Activated CD4-positive, alpha-beta memory T cell treated with anti-CD3 and anti-CD28 coated beads for 36 hours (primary cell): ENCODE results near the gene TCF7L1. TPM values are rescaled to one million over a fixed set of nuclear protein-coding genes. Genes with fewer than 3 reads are reported as not detected.
"Not testable (repeated sequence)": the region's sequence is repeated elsewhere in the genome, so short reads cannot be mapped to it uniquely, and the experiment has no call there.

ENCODE experiments used
- CTCF ChIA-PET: fragments of 350-600 bp; sonication (Branson Sonifier 250); formaldehyde crosslinking; loops from one replicate; lab custom pipeline; 2021; ENCODE audit warnings: antibody characterized with exemption, inconsistent platforms; lab: Charles Lee
- POLR2A ChIA-PET: fragments of 350-600 bp; sonication (Branson Sonifier 250); formaldehyde crosslinking; loops from one replicate; lab custom pipeline; 2021; ENCODE audit warnings: antibody characterized with exemption; lab: Charles Lee
- DNase-seq: peaks from one replicate; pipeline ENCODE4 v3.0.0-alpha.2; 2020
- H3K27ac Mint-ChIP-seq: one replicate; pipeline ENCODE4 v1.8.0; 2021; ENCODE audit warnings: mixed read lengths
- H3K27me3 Mint-ChIP-seq: one replicate; pipeline ENCODE4 v1.8.0; 2021; ENCODE audit warnings: mixed read lengths
- H3K36me3 Mint-ChIP-seq: one replicate; pipeline ENCODE4 v1.8.0; 2021; ENCODE audit warnings: mixed read lengths
- H3K4me1 Mint-ChIP-seq: one replicate; pipeline ENCODE4 v1.8.0; 2021; ENCODE audit warnings: low read depth, mixed read lengths
- H3K4me3 Mint-ChIP-seq: one replicate; pipeline ENCODE4 v1.8.0; 2021; ENCODE audit warnings: mild to moderate bottlenecking, mixed read lengths
- H3K9me3 Mint-ChIP-seq: one replicate; pipeline ENCODE4 v1.8.0; 2021; ENCODE audit warnings: mixed read lengths
- intact Hi-C: fragments of 100-400 bp; cut with micrococcal nuclease; formaldehyde crosslinking; loops from one replicate; pipeline ENCODE4 v1.15.1; 2023
- total RNA-seq, 2 experiments: library from RNA; stranded (reverse); gene quantifications; one replicate each; pipeline ENCODE4 v1.2.3, GENCODE V29; 2021

TCF7L1 gene
- total RNA-seq, 2 experiments from 2014 or later = 0.07 TPM; not detected in 1

GRCh38 chr2:85155082-85155481 is 21.9 kb downstream of the TCF7L1 start:
- H3K4me3 Mint-ChIP-seq, POLR2A ChIA-PET, H3K36me3 Mint-ChIP-seq, CTCF ChIA-PET, H3K27me3 Mint-ChIP-seq, H3K9me3 Mint-ChIP-seq, intact Hi-C loops, H3K4me1 Mint-ChIP-seq, H3K27ac Mint-ChIP-seq, DNase-seq: not testable (repeated sequence)

DNA sequence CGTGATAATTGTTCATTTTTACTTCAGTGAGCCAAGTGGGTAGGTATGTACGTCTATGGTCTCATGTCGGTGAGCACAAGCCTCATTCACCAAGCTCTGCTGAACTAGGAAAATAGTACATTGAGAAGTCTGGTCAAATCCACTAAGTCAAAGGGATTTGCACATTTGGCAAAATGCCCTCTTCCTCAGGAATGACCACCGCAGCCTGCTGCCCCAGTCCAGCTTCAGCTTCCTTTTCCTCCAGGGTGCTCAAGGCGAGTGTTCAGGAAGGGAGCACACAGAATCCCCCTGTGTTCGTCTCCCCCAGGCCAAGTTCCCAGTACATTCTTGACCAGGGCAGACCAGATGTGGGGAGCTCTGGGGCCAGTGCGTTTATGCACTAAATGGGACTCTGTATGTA is 23.0 kb downstream of the TCF7L1 start:
- H3K27ac Mint-ChIP-seq = no peak overlapping the region
- POLR2A ChIA-PET = no interaction called here
- no peak for DNase-seq
- no peaks in the 10 kb centered on the region for H3K36me3 Mint-ChIP-seq
- intact Hi-C loops = no loop called here
- H3K4me3 Mint-ChIP-seq = no peak overlapping the region
- H3K27me3 Mint-ChIP-seq = no peaks in the 10 kb centered on the region
- no peaks in the 10 kb centered on the region for H3K9me3 Mint-ChIP-seq
- no peaks in the 10 kb centered on the region for H3K4me1 Mint-ChIP-seq
- CTCF ChIA-PET = no interaction called here

- DNase-seq = no peak
- Mint-ChIP-seq H3K27ac (no peak overlapping the region), H3K36me3 (no peaks in the 10 kb centered on the region), H3K4me1 (no peaks in the 10 kb centered on the region), H3K27me3 (no peaks in the 10 kb centered on the region), H3K4me3 (no peak overlapping the region), H3K9me3 (no peaks in the 10 kb centered on the region)
- ChIA-PET CTCF (no interaction called here), POLR2A (no interaction called here)
- intact Hi-C loops = no loop called here
These were observed 23.4 kb downstream of the TCF7L1 start for GRCh38 chr2:85156619-85157018.

- no peaks in the 10 kb centered on the region for H3K27me3 Mint-ChIP-seq
- H3K36me3 Mint-ChIP-seq = no peaks in the 10 kb centered on the region
- CTCF ChIA-PET = interaction anchor here (1.2 kb wide), 1 partner anchor 91 kb away, joined by 3 read pairs; no protein-coding TSS in a partner anchor
- no peak for DNase-seq
- POLR2A ChIA-PET = no interaction called here
- intact Hi-C loops = no loop called here
- no peaks in the 10 kb centered on the region for H3K9me3 Mint-ChIP-seq
- no peak overlapping the region for H3K4me3 Mint-ChIP-seq
- no peaks in the 10 kb centered on the region for H3K4me1 Mint-ChIP-seq
- H3K27ac Mint-ChIP-seq = no peak overlapping the region
These were observed 24.2 kb downstream of the TCF7L1 start for GRCh38 chr2:85157345-85157744.

GRCh38 chr2:85158559-85159273 is 25.5 kb downstream of the TCF7L1 start:
- Mint-ChIP-seq H3K4me3 (no peak overlapping the region), H3K4me1 (no peaks in the 10 kb centered on the region), H3K27me3 (no peaks in the 10 kb centered on the region), H3K9me3 (no peaks in the 10 kb centered on the region), H3K36me3 (no peaks in the 10 kb centered on the region), H3K27ac (no peak overlapping the region)
- CTCF ChIA-PET = interaction anchor here (0.6 to 1.2 kb wide), 2 partner anchors 92 to 658 kb away, joined by 3 read pairs; no protein-coding TSS in a partner anchor
- POLR2A ChIA-PET = no interaction called here
- DNase-seq = no peak
- intact Hi-C loops = no loop called here

DNA sequence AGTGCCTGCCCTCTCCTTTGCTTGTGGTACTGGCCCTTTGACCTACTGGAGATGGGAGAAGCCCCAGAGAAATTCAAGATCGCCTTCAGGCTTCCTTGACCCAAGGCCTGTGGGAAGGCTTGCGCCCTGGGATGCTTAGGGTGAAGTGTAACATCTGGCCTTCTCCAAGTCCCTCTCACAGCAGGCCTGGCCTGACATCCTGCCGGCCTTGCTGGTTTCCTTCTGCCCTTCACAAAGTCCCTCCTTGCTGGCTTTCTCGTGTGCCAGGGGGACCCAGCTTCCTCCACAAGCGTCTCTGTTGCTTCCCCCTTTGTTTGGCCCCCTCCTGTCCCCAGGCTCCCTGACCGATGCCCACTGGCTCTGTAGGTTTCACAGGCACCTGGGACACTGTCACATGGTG is 26.4 kb downstream of the TCF7L1 start:
- no peaks in the 10 kb centered on the region for H3K36me3 Mint-ChIP-seq
- CTCF ChIA-PET = no interaction called here
- no peaks in the 10 kb centered on the region for H3K9me3 Mint-ChIP-seq
- H3K4me3 Mint-ChIP-seq = no peak overlapping the region
- no peaks in the 10 kb centered on the region for H3K27me3 Mint-ChIP-seq
- intact Hi-C loops = no loop called here
- no peak for DNase-seq
- POLR2A ChIA-PET = no interaction called here
- no peak overlapping the region for H3K27ac Mint-ChIP-seq
- no peaks in the 10 kb centered on the region for H3K4me1 Mint-ChIP-seq

GRCh38 chr2:85160966-85161960 is 28.1 kb downstream of the TCF7L1 start:
- no peaks in the 10 kb centered on the region for H3K27me3 Mint-ChIP-seq
- no peak for DNase-seq
- CTCF ChIA-PET = no interaction called here
- H3K4me3 Mint-ChIP-seq = no peak overlapping the region
- POLR2A ChIA-PET = no interaction called here
- no peaks in the 10 kb centered on the region for H3K9me3 Mint-ChIP-seq
- H3K27ac Mint-ChIP-seq = no peak overlapping the region
- intact Hi-C loops = no loop called here
- no peaks in the 10 kb centered on the region for H3K36me3 Mint-ChIP-seq
- no peaks in the 10 kb centered on the region for H3K4me1 Mint-ChIP-seq

GRCh38 chr2:85162746-85163301 is 29.6 kb downstream of the TCF7L1 start:
- Mint-ChIP-seq H3K9me3 (no peaks in the 10 kb centered on the region), H3K4me1 (no peaks in the 10 kb centered on the region), H3K27ac (no peak overlapping the region), H3K27me3 (peaks cover under 1% of the 10 kb centered on the region), H3K36me3 (no peaks in the 10 kb centered on the region), H3K4me3 (no peak overlapping the region)
- DNase-seq = no peak
- ChIA-PET POLR2A (no interaction called here), CTCF (no interaction called here)
- intact Hi-C loops = no loop called here

GRCh38 chr2:85163675-85164074 is 30.5 kb downstream of the TCF7L1 start:
- no peak overlapping the region for H3K4me3 Mint-ChIP-seq
- no peak overlapping the region for H3K27ac Mint-ChIP-seq
- H3K4me1 Mint-ChIP-seq = no peaks in the 10 kb centered on the region
- no peaks in the 10 kb centered on the region for H3K9me3 Mint-ChIP-seq
- POLR2A ChIA-PET = no interaction called here
- intact Hi-C loops = no loop called here
- CTCF ChIA-PET = no interaction called here
- DNase-seq = no peak
- peaks cover 3% of the 10 kb centered on the region for H3K27me3 Mint-ChIP-seq
- H3K36me3 Mint-ChIP-seq = no peaks in the 10 kb centered on the region

GRCh38 chr2:85164145-85164569 is 31.0 kb downstream of the TCF7L1 start:
- ChIA-PET POLR2A (no interaction called here), CTCF (no interaction called here)
- H3K4me3 Mint-ChIP-seq = no peak overlapping the region
- intact Hi-C loops = no loop called here
- H3K27me3 Mint-ChIP-seq = peaks cover 3% of the 10 kb centered on the region
- no peak for DNase-seq
- no peak overlapping the region for H3K27ac Mint-ChIP-seq
- no peaks in the 10 kb centered on the region for H3K4me1 Mint-ChIP-seq
- H3K36me3 Mint-ChIP-seq = no peaks in the 10 kb centered on the region
- H3K9me3 Mint-ChIP-seq = no peaks in the 10 kb centered on the region

DNA sequence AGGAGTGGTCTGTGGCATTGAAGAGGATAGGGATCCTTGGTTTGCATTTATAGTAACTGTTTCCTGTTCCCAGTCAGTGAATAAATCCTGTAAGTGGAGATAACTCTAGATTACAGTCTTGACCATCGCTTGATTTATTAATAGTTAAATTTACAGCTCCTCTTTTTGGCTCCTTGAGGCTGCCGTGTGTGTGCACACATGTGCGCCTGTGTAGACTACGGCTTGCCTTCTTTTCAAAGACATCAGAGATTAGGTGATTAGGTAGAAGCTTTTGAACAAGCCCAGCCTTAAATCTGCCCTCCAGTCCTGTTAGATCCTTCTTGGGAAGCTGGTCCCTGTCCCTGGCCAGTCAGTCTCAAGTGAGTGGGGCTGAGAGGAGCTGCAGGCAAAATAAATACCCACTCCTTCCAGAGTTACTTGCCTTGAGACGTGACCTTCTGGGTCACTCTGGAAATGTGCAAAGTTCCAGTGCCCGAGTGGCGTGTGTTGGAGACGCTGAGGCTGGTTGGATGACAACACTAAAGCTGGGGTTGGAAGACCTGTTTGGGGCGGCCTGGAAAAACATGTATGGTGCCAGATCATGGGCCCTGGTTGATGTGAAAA is 32.0 kb downstream of the TCF7L1 start:
- ChIA-PET CTCF (no interaction called here), POLR2A (no interaction called here)
- intact Hi-C loops = no loop called here
- Mint-ChIP-seq H3K27me3 (peaks cover 3% of the 10 kb centered on the region), H3K9me3 (no peaks in the 10 kb centered on the region), H3K27ac (no peak overlapping the region), H3K4me1 (no peaks in the 10 kb centered on the region), H3K4me3 (no peak overlapping the region), H3K36me3 (no peaks in the 10 kb centered on the region)
- DNase-seq = no peak

DNA sequence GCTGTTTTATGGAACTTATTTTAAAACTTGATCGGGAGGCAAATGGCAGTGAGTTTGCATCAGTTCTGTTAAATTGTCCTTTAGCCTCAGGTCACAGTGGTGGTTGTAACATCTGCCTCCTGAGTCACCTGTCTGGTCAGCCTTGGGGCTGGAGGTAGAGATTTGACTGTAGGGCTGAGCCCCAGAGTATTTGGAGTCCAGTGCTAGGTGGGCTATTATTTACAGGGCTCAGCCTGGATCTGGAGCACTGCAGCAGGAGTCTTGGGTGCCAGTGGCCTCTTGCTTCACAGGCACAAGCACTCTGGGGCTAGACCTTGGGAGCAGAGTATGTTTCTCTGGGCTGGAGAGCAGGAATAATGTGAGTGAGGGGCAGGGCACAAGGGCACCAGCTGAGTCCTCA is 32.8 kb downstream of the TCF7L1 start:
- Mint-ChIP-seq H3K27me3 (peaks cover 3% of the 10 kb centered on the region), H3K4me1 (no peaks in the 10 kb centered on the region), H3K36me3 (no peaks in the 10 kb centered on the region), H3K9me3 (peaks cover 6% of the 10 kb centered on the region), H3K27ac (no peak overlapping the region), H3K4me3 (no peak overlapping the region)
- POLR2A ChIA-PET = no interaction called here
- DNase-seq = no peak
- intact Hi-C loops = no loop called here
- CTCF ChIA-PET = no interaction called here
